NCI-H2107 (cell line): Measurements from ENCODE around the gene ENDOD1.

Experiments
- DNase-seq: peaks from one replicate; lab custom pipeline; 2025; lab: John Stamatoyannopoulos, UW

Gene ENDOD1

GRCh38 chr11:95076981-95077380 is 12.7 kb upstream of the ENDOD1 start:
- no peak for DNase-seq

GRCh38 chr11:95078526-95078925 is 11.1 kb upstream of the ENDOD1 start:
- DNase-seq = no peak

- no peak for DNase-seq
Measured at GRCh38 chr11:95081010-95081409, 8.6 kb upstream of the ENDOD1 start.

GRCh38 chr11:95081412-95081811 is 8.2 kb upstream of the ENDOD1 start:
- no peak for DNase-seq

- no peak for DNase-seq
Measured at GRCh38 chr11:95082576-95083001, 7.1 kb upstream of the ENDOD1 start.

- DNase-seq = no peak
Measured at GRCh38 chr11:95084509-95084908, 5.1 kb upstream of the ENDOD1 start.

GRCh38 chr11:95085117-95085816 is 4.4 kb upstream of the ENDOD1 start:
- DNase-seq = no peak

GRCh38 chr11:95086151-95086550 is 3.5 kb upstream of the ENDOD1 start:
- no peak for DNase-seq

- DNase-seq = no peak
Measured at GRCh38 chr11:95086836-95087570, 2.6 kb upstream of the ENDOD1 start.

- DNase-seq = no peak
Measured at GRCh38 chr11:95088946-95089619, 563 bp upstream of the ENDOD1 start.

- no peak for DNase-seq
Measured at GRCh38 chr11:95091663-95092180, 2.1 kb downstream of the ENDOD1 start.

- DNase-seq = no peak
Measured at GRCh38 chr11:95092549-95093324, 3.1 kb downstream of the ENDOD1 start.

GRCh38 chr11:95093548-95093947 is 3.9 kb downstream of the ENDOD1 start:
- DNase-seq = no peak

- DNase-seq = no peak
Measured at GRCh38 chr11:95095858-95096587, 6.4 kb downstream of the ENDOD1 start.

GRCh38 chr11:95097209-95097608 is 7.6 kb downstream of the ENDOD1 start:
- no peak for DNase-seq

- no peak for DNase-seq
Measured at GRCh38 chr11:95098826-95099225, 9.2 kb downstream of the ENDOD1 start.

- no peak for DNase-seq
Measured at GRCh38 chr11:95100191-95100648, 10.6 kb downstream of the ENDOD1 start.

GRCh38 chr11:95100856-95101507 is 11.3 kb downstream of the ENDOD1 start:
- DNase-seq = no peak

GRCh38 chr11:95101935-95102334 is 12.3 kb downstream of the ENDOD1 start:
- no peak for DNase-seq

GRCh38 chr11:95102733-95103132 is 13.1 kb downstream of the ENDOD1 start:
- no peak for DNase-seq

- no peak for DNase-seq
Measured at GRCh38 chr11:95103701-95104100, 14.1 kb downstream of the ENDOD1 start.
